HepG2 (cell line): Measurements from ENCODE around the gene HOXA5. TPM values are rescaled to one million over a fixed set of nuclear protein-coding genes. Genes with fewer than 3 reads are reported as not detected.

Experiments used
- BORCS8-MEF2B ChIP-seq: sonication (generic); formaldehyde crosslinking; IDR thresholded peaks from 2 replicates; pipeline ENCODE4 v1.8.0; 2022; ENCODE audit warnings: mild to moderate bottlenecking, missing genetic modification reagents
- HNRNPH1 ChIP-seq: fragments of 200-400 bp; formaldehyde crosslinking; optimal IDR thresholded peaks from 2 replicates; pipeline ENCODE3; 2017; ENCODE audit warnings: mild to moderate bottlenecking, low read depth, low read length
- IRF2 ChIP-seq: IDR thresholded peaks from 2 replicates; pipeline ENCODE4 v1.6.1; 2018; ENCODE audit warnings: missing genetic modification reagents, missing compliant biosample characterization
- KLF15 ChIP-seq: sonication (generic); formaldehyde crosslinking; IDR thresholded peaks from 2 replicates; pipeline ENCODE4 v1.8.1; 2023; ENCODE audit warnings: borderline replicate concordance, mild to moderate bottlenecking, inconsistent platforms, missing genetic modification reagents, mixed read lengths
- KLF16 ChIP-seq, 2 experiments: sonication (generic) in 1 of 2; formaldehyde crosslinking in 1 of 2; IDR thresholded peaks; 2 replicates each; pipeline versions ENCODE4 v1.6.1 to v1.8.0; 2016 to 2023; ENCODE audit warnings: missing genetic modification reagents in 2 of 2, missing compliant biosample characterization in 1 of 2
- KLF9 ChIP-seq: IDR thresholded peaks from 2 replicates; pipeline ENCODE4 v1.6.1; 2016; ENCODE audit warnings: low read depth
- SSRP1 ChIP-seq: IDR thresholded peaks from 2 replicates; pipeline ENCODE4 v1.6.1; 2016; ENCODE audit warnings: control low read depth
- TRIM24 ChIP-seq: sonication (generic); formaldehyde crosslinking; IDR thresholded peaks from 2 replicates; pipeline ENCODE4 v1.8.0; 2022; ENCODE audit warnings: mild to moderate bottlenecking, missing genetic modification reagents
- ZNF30 ChIP-seq: sonication (generic); formaldehyde crosslinking; IDR thresholded peaks from 2 replicates; pipeline ENCODE4 v1.5.0; 2020; ENCODE audit warnings: mild to moderate bottlenecking, missing genetic modification reagents
- ZNF598 ChIP-seq: sonication (generic); formaldehyde crosslinking; IDR thresholded peaks from 2 replicates; pipeline ENCODE4 v1.5.1; 2020; ENCODE audit warnings: mild to moderate bottlenecking, missing genetic modification reagents, borderline replicate concordance
- ZNF839 ChIP-seq: sonication (generic); formaldehyde crosslinking; IDR thresholded peaks from 2 replicates; pipeline ENCODE4 v1.4.0; 2020; ENCODE audit warnings: missing genetic modification reagents, mild to moderate bottlenecking, borderline replicate concordance
- polyA plus RNA-seq, 8 experiments: library from polyadenylated mRNA; depleted of rRNA in 3 of 8; stranded (reverse) in 7 of 8; unstranded in 1 of 8; fragments of >200 nt; fragmentation: Illumina TruSeq in 4 of 8; extraction: Trizol in 4 of 8; gene quantifications; 2 replicates each; pipeline versions ENCODE4 v1.2.1 to v1.2.3, GENCODE V29; 2011 to 2016; ENCODE audit warnings: low read depth in 4 of 8, missing spikeins in 1 of 8, mixed read lengths in 1 of 8; ENCODE audit not compliant: insufficient read depth in 1 of 8
- total RNA-seq, 5 experiments: library from RNA; depleted of rRNA; stranded (reverse); fragments of >200 nt; fragmentation: Illumina TruSeq; extraction: Trizol; gene quantifications; 2 replicates each; pipeline ENCODE4 v1.2.3, GENCODE V29; 2016; ENCODE audit warnings: low read depth in 1 of 5
- TF ChIP-seq, protein P1 (sequence below): IDR thresholded peaks from 2 replicates; pipeline ENCODE4 v1.4.0; 2020; ENCODE audit warnings: mild to moderate bottlenecking, missing genetic modification reagents
- TF ChIP-seq, protein P2 (sequence below): sonication (generic); formaldehyde crosslinking; IDR thresholded peaks from 2 replicates; pipeline ENCODE4 v1.4.0; 2020; ENCODE audit warnings: mild to moderate bottlenecking, missing genetic modification reagents
- TF ChIP-seq, protein P3 (sequence below): sonication (generic); formaldehyde crosslinking; IDR thresholded peaks from 2 replicates; pipeline ENCODE4 v1.5.1; 2020; ENCODE audit warnings: missing genetic modification reagents, mild to moderate bottlenecking, borderline replicate concordance

HOXA5 gene
- total and polyA plus RNA-seq, 2 of the 13 experiments (the other 11 are each of a cell fraction or from before 2014, with no cell fraction given), result 3.2 to 3.6 TPM

DNA sequence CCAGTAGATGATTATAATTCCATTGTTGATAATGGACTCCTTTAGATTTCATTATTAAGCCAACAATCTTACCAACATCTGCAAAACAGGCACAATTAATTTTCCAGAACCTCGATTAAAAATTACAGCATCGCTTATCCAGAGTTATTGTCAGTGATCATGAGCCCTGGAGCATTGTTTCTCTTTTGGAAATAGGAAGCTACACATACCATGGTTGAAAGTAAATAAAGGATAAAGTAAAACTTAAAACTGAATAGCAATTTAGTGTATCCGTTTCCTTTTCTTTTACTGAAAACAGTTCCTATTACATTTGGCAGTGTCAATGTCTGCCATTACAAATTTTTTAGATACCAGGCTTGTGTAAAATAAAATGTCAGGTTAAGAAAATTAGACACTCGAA lies 31.1 kb downstream of the HOXA5 start (continued):
- TF ChIP-seq, protein P1, sequence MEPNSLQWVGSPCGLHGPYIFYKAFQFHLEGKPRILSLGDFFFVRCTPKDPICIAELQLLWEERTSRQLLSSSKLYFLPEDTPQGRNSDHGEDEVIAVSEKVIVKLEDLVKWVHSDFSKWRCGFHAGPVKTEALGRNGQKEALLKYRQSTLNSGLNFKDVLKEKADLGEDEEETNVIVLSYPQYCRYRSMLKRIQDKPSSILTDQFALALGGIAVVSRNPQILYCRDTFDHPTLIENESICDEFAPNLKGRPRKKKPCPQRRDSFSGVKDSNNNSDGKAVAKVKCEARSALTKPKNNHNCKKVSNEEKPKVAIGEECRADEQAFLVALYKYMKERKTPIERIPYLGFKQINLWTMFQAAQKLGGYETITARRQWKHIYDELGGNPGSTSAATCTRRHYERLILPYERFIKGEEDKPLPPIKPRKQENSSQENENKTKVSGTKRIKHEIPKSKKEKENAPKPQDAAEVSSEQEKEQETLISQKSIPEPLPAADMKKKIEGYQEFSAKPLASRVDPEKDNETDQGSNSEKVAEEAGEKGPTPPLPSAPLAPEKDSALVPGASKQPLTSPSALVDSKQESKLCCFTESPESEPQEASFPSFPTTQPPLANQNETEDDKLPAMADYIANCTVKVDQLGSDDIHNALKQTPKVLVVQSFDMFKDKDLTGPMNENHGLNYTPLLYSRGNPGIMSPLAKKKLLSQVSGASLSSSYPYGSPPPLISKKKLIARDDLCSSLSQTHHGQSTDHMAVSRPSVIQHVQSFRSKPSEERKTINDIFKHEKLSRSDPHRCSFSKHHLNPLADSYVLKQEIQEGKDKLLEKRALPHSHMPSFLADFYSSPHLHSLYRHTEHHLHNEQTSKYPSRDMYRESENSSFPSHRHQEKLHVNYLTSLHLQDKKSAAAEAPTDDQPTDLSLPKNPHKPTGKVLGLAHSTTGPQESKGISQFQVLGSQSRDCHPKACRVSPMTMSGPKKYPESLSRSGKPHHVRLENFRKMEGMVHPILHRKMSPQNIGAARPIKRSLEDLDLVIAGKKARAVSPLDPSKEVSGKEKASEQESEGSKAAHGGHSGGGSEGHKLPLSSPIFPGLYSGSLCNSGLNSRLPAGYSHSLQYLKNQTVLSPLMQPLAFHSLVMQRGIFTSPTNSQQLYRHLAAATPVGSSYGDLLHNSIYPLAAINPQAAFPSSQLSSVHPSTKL (CRISPR knock-in tag), result no peak
- TF ChIP-seq KLF15 (CRISPR knock-in tag) (no peak), KLF16 (CRISPR knock-in tag; IDR thresholded peaks at IDR 0.05) (no peak), HNRNPH1 (no peak), IRF2 (CRISPR knock-in tag) (no peak), ZNF598 (CRISPR knock-in tag) (no peak), SSRP1 (CRISPR knock-in tag) (no peak), ZNF30 (CRISPR knock-in tag) (no peak), ZNF839 (no peak), BORCS8-MEF2B (CRISPR knock-in tag) (no peak), KLF9 (no peak), TRIM24 (no peak)
- TF ChIP-seq, protein P2, sequence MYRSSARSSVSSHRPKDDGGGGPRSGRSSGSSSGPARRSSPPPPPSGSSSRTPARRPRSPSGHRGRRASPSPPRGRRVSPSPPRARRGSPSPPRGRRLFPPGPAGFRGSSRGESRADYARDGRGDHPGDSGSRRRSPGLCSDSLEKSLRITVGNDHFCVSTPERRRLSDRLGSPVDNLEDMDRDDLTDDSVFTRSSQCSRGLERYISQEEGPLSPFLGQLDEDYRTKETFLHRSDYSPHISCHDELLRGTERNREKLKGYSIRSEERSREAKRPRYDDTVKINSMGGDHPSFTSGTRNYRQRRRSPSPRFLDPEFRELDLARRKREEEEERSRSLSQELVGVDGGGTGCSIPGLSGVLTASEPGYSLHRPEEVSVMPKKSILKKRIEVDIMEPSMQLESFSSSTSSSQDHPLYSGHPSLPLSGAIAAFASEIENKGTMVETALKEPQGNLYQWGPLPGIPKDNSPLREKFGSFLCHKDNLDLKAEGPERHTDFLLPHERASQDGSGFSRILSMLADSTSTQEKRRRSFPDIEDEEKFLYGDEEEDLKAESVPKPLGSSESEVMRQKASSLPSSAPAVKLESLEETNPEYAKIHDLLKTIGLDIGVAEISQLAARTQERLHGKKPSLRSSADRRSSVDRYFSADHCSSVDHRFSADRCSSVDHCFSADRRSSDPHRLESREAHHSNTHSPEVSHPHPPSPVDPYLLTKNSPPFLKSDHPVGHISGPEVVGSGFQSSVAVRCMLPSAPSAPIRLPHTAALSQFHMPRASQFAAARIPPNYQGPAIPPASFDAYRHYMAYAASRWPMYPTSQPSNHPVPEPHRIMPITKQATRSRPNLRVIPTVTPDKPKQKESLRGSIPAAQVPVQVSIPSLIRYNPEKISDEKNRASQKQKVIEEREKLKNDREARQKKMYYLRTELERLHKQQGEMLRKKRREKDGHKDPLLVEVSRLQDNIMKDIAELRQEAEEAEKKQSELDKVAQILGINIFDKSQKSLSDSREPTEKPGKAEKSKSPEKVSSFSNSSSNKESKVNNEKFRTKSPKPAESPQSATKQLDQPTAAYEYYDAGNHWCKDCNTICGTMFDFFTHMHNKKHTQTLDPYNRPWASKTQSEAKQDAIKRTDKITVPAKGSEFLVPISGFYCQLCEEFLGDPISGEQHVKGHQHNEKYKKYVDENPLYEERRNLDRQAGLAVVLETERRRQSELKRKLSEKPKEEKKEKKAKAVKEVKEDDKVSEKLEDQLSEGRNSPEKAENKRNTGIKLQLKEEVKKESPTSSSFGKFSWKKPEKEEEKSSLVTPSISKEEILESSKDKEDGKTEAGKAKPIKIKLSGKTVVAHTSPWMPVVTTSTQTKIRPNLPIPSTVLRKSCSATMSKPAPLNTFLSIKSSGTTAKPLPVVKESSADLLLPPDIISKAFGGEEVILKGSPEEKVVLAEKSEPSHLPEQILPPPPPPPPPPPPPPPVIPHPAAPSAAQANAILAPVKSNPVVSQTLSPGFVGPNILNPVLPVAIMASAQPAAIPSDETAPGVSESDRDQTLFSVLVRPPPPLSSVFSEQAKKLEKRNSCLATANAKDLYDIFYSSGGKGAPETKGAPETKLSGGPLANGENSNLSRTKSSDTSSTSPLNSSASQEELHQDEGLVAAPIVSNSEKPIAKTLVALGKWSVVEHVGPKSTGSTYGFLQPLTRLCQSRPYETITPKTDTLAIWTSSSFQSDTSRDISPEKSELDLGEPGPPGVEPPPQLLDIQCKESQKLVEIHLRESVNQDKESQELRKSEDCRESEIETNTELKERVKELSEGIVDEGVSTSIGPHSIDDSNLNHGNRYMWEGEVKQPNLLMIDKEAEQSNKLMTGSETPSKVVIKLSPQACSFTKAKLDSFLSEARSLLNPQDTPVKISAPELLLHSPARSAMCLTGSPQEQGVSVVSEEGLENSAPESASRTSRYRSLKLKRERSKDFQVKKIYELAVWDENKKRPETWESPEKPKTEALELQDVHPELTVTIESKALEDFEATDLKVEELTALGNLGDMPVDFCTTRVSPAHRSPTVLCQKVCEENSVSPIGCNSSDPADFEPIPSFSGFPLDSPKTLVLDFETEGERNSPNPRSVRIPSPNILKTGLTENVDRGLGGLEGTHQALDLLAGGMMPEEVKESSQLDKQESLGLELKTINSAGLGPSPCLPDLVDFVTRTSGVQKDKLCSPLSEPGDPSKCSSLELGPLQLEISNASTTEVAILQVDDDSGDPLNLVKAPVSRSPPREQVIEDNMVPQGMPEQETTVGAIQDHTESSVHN, result no peak
- TF ChIP-seq, protein P3, sequence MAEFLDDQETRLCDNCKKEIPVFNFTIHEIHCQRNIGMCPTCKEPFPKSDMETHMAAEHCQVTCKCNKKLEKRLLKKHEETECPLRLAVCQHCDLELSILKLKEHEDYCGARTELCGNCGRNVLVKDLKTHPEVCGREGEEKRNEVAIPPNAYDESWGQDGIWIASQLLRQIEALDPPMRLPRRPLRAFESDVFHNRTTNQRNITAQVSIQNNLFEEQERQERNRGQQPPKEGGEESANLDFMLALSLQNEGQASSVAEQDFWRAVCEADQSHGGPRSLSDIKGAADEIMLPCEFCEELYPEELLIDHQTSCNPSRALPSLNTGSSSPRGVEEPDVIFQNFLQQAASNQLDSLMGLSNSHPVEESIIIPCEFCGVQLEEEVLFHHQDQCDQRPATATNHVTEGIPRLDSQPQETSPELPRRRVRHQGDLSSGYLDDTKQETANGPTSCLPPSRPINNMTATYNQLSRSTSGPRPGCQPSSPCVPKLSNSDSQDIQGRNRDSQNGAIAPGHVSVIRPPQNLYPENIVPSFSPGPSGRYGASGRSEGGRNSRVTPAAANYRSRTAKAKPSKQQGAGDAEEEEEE (CRISPR knock-in tag), result no peak
